Stimulated activated CD4-positive, alpha-beta T cell treated with anti-CD3 and anti-CD28 coated beads, Interleukin-4, amount 100 ng/mL, for 4 hours (primary cell): ENCODE data around the gene PIPOX.

Experiments
- DNase-seq, 2 experiments: peaks; one replicate each; pipeline ENCODE4 v3.0.0-alpha.2; 2020

Gene PIPOX

GRCh38 chr17:29042679-29043538 lies at the start of gene PIPOX:
TSS of gene PIPOX (plus strand) at chr17:29043141. CDS start at chr17:29043226, 85 bp downstream.
- no peak for DNase-seq

DNA sequence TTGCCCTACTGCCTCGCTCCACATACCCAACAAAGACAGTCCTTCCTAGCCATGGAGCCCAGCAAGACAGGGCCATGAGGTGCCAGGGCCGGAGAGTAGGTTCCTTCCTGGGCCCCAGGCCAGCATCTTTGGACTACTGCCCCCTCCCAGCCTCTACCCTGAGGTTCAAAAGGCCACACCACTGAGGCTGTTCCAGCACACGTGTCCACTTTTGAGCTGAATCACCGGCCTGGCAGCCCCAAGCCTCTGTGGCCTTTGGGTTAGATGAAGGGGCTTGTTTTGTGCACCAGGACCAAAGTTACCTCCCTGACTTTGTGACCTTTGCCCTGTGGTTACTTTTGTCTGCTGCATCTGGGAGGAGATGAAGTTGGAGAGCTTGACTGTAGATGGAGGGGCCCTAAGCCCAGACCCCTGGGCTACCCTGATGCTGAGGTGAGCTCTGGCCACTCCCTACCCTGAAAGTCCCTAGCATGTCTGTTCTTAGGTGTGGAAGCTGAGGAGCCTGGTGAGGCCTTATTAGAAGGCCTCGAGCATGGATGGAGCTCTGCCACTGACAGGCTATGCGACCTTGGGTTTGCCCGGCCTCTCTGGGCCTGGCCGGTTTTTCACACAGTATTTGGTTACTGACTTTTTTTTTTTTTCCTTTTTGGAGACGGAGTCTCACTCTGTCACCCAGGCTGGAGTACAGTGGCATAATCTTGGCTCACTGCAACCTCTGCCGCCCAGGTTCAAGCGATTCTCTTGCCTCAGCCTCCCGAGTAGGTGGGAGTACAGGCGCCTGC lies 49.1 kb upstream of the PIPOX start:
- no peak for DNase-seq

- DNase-seq: no peak
Measured at GRCh38 chr17:28996554-28997096, 46.3 kb upstream of the PIPOX start.

GRCh38 chr17:28997806-28998205 lies 45.1 kb upstream of the PIPOX start:
- DNase-seq: no peak

DNA sequence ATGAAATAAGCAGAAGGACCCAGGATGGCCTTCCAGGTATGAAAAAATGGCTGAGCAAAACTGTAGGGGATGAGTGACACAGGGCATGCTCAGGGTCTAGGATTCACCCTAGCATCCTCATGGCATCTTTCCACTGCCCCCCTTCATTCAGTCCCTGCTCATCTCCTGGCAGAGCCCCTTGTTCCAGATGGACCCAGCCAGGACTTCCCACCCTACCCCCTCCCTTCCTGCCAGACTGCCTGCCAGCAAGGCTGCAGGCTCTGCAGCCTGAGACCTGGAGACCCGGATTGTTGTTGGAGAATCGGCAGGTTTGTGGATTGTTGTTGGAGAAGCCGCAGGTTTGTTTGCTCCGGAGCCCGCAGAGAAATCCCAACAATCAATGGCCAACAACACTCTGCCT lies 43.7 kb upstream of the PIPOX start:
- DNase-seq: no peak

DNA sequence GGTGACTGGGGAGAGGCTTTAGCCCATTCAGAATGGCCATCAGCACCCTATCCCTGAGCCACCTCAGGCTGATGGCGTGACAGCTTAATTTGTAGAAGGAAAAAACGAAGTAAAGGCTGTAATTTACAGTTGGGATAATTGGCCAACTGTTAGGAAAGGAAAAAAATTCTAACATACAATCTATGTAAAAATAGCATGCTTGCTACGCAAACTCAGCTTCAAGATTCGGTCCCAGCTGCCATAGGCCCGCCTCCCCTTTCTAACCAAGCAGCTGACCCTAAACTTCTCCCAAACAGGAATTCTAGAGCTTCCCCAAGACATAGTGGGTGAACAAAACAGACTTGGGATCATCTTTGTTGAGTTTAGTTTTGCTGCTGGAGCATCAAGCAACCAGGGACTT lies 42.0 kb upstream of the PIPOX start:
- DNase-seq: no peak

DNA sequence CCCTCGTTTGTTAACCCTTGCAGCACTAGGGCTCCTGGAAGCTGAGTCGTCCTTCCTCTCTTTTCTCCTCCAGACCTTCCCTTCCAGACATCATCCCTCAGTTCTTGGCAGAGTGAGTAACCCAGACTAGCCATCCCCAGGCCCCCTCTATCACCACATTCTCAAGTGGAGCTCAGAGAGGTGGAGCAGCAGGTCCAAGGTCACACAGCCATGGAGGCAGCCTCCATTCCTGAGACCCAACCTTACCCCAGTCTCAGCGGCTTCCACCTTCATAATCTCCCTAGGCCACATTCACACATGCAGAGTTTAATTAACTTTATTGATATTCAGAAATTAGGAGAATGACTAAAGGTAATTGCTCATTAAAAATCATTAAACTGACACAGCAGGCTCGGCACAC lies 40.1 kb upstream of the PIPOX start:
- DNase-seq: no peak

GRCh38 chr17:29003289-29003688 lies 39.7 kb upstream of the PIPOX start:
- no peak for DNase-seq

DNA sequence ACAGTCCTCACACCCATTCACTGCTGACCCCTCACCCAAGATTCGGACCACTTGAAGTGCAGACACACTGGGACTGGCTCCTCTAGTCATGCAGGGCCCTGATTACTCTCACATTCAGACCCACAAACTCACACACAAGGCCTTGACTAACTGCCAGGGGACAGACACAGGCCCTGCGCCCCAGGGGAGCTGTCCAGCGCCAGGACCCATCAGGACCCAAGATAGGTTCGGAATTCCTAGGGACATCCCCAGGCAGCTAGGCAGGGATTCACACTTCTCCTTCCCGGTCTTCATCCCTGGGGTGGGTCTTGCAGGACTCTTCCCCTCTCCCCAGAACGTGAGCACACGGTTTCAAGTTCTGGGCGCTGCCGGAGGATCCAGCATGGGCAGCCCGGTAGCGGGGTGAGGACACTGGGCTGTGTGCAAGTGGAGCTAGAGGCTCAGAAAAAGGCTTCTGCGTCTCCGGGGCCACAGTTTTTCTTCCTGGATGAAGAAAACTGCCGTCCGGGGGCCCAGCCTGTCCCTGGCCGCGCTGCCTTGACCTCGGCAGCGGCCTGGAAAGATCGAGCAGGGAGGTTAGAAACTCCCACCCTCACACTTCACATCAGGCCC lies 38.8 kb upstream of the PIPOX start:
- no peak for DNase-seq

DNA sequence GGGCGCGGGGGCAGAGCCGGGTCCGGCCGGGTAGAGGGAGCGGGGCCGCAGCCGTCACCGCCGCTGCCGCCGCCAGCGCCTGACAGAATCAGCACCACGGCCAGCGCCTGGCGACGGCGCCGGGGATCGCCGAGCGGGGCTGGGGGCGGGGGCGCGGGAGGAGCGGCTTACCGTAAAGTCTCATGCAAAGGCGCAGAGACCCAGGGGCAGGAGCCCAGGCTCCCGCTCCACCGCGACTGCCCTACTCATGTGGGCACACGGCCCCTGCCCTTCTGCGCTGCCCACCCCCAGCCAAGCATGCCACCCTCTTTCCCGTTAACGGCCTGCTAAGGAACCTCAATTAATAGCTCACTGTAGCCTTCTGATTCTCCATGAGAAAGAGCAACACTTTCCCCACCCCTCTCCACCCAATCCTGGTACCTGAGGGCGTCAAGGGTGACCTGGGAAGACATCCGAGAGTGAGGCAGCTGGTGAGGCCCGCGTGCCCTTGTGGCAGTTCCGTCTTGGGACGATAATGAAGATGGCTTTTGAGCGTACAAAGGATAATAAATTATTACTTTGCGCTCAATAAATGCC lies 36.9 kb upstream of the PIPOX start, which contains the start of gene SEZ6:
Gene SEZ6, minus strand, starts transcription at position 98 of the 576 bp plus-strand sequence. CDS start 164 bp downstream, outside the sequence.
- DNase-seq: peak; percentile 43 to 75

DNA sequence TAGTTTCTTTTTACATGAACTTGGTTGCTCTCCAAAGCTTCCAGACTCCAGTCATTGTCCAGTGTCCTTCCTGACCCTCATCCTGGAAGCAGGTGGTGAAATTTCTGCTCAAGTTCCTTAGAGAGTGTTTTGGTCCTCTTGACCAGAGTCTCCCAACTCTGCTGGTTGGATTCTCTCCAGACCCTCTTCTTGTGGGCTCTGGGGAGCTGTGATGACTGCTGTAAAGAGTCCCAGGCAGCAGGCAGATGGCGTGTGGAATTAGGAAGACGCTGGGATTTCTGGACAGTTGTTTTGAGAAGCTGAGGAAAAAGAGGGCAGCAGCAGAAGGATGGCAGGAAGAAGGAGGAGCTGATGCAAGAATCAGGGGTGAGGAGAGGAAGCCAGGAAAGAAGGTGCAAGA lies 35.5 kb upstream of the PIPOX start:
- DNase-seq: no peak

- DNase-seq: no peak
Measured at GRCh38 chr17:29007860-29008455, 35.0 kb upstream of the PIPOX start.

- no peak for DNase-seq
Measured at GRCh38 chr17:29008591-29008990, 34.4 kb upstream of the PIPOX start.

- DNase-seq: no peak
Measured at GRCh38 chr17:29010129-29010528, 32.8 kb upstream of the PIPOX start.

- no peak for DNase-seq
Measured at GRCh38 chr17:29010586-29010985, 32.4 kb upstream of the PIPOX start.

- DNase-seq: no peak
Measured at GRCh38 chr17:29012535-29012934, 30.4 kb upstream of the PIPOX start.

GRCh38 chr17:29014716-29015115 lies 28.2 kb upstream of the PIPOX start:
- no peak for DNase-seq

GRCh38 chr17:29016345-29017210 lies 26.4 kb upstream of the PIPOX start:
- no peak for DNase-seq

DNA sequence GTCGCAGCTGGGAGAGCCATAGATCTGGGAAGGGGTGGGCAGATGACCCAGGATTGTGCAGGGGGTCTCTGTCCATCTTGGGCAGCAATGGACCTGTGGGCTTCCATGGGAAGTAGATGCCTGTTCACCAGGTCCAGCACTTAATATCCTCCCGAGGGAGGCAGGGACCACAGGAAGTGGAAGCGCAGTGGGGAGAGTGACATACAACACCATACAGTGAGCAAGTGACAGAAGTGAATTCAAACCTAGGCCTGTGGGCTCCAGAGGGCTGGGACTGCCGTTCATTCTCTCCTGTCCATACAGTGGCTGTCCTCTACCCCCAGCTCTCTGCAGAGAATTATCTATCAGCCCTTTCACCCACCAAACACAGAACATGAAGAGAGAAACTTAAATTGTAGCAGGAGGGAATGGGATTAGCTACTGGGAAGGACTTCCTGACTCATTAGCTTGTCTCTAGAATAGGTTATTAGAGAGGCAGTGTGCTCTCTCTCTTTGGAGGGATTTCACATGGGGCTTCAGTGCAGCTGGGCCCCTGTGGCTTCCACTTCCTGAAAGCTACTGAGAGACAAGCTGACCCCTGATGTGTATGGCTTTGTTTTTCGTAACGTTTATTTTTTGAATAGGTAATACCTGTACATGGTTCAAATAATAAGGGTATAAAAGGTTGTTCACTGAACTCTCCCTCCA lies 24.0 kb upstream of the PIPOX start:
- no peak for DNase-seq

DNA sequence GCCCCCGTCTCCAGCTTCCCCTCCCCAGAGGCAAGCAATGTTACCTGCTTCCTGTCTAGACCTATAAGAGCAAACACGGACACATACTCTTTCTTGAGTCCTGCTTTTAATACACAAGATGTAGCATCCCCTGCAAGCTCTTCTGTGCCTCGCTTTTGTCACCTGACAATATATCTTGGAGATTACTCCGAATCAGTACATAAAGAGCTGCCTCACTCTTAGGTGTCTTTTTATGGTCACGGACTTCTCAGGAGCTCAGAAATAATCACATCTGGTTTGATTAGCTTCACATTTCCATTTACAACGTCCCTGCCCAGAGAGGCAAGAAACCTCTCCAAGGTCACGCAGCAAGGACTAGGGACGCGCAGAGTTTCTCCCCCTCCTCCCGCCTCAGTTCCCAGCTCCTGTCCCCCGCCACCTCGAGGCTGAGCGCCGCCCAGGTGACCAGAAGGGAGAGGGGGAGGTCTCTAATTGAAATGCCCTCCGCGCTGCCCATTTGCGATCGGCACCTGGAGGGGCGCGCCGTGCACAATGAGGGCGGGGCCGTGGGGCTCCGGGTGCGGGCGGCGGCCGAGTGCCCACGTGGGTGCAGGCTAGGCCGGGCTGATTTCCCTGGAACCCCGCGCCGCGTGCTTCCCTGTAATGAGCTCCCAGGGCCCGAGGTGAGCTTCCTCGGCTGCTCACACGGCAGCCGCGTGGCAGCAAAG lies 23.3 kb upstream of the PIPOX start:
- DNase-seq: peak in 1 of 2 experiments; percentile 12
